Measurements from ENCODE around the gene COG7.

- TF ChIP-seq, protein P1, sequence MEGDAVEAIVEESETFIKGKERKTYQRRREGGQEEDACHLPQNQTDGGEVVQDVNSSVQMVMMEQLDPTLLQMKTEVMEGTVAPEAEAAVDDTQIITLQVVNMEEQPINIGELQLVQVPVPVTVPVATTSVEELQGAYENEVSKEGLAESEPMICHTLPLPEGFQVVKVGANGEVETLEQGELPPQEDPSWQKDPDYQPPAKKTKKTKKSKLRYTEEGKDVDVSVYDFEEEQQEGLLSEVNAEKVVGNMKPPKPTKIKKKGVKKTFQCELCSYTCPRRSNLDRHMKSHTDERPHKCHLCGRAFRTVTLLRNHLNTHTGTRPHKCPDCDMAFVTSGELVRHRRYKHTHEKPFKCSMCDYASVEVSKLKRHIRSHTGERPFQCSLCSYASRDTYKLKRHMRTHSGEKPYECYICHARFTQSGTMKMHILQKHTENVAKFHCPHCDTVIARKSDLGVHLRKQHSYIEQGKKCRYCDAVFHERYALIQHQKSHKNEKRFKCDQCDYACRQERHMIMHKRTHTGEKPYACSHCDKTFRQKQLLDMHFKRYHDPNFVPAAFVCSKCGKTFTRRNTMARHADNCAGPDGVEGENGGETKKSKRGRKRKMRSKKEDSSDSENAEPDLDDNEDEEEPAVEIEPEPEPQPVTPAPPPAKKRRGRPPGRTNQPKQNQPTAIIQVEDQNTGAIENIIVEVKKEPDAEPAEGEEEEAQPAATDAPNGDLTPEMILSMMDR (conservative IDR thresholded peaks at IDR 0.05), result no peak
- no peak for TF ChIP-seq EZH2 (IDR thresholded peaks at IDR 0.05; ENCODE audit: low read depth)
These were observed 53.8 kb downstream of the COG7 start for GRCh38 chr16:23398987-23399805.
